ENCODE results near the gene ZNF14.

DNA sequence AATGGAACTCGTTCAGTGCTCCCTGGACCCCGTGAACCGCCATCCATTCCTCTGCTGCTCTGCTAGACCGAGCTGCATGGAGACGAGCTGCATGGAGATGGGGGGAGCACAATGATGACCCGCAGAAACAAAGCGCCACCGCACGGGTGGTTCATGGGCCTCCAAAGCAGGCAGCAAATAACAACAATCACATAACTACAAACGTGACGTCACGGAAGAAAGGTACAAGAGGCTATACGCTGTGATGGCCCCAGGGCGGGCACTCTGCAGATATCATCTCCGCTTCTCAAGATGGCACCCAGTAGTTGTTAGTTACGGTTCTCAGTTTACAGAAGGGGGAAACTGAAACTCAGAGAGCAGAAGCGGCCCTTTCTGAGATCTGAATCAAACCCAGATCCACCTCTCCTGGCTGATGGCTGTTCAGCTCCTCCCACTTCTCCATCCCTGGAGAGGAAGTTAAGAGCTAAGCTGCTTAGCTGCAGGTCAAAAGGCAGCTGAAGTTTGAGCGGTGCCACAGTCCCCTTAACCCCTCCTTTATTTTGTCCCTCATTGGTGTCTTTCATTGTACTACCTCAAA, 71.1 kb downstream of the ZNF14 start:
- TF ChIP-seq, protein P1, sequence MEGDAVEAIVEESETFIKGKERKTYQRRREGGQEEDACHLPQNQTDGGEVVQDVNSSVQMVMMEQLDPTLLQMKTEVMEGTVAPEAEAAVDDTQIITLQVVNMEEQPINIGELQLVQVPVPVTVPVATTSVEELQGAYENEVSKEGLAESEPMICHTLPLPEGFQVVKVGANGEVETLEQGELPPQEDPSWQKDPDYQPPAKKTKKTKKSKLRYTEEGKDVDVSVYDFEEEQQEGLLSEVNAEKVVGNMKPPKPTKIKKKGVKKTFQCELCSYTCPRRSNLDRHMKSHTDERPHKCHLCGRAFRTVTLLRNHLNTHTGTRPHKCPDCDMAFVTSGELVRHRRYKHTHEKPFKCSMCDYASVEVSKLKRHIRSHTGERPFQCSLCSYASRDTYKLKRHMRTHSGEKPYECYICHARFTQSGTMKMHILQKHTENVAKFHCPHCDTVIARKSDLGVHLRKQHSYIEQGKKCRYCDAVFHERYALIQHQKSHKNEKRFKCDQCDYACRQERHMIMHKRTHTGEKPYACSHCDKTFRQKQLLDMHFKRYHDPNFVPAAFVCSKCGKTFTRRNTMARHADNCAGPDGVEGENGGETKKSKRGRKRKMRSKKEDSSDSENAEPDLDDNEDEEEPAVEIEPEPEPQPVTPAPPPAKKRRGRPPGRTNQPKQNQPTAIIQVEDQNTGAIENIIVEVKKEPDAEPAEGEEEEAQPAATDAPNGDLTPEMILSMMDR (IDR thresholded peaks at IDR 0.05) = no peak
- TF ChIP-seq POLR2A (IDR thresholded peaks at IDR 0.05) = no peak
